Neural cell (in vitro differentiated cells): Measurements from ENCODE around the gene CDKL5. TPM values are rescaled to one million over a fixed set of nuclear protein-coding genes. Genes with fewer than 3 reads are reported as not detected.

Experiments used
- H2AFZ ChIP-seq: fragments of 200-600, 300-800 bp; sonication (generic), shearing (Covaris generic); 2 replicates; pipeline ENCODE4 v1.6.0; 2014; ENCODE audit warnings: low read depth, mild to moderate bottlenecking, antibody characterized with exemption, low read length, moderate library complexity
- H3F3A ChIP-seq: fragments of 200-600 bp; shearing (Covaris generic); 2 replicates; pipeline ENCODE4 v1.6.1; 2016; ENCODE audit warnings: mild to moderate bottlenecking, moderate library complexity, mixed read lengths, antibody characterized with exemption, low read length; ENCODE audit not compliant: insufficient read depth, poor library complexity, severe bottlenecking
- H3K27ac ChIP-seq: fragments of 200-600, 300-800 bp; sonication (generic), shearing (Covaris generic); 2 replicates; pipeline ENCODE4 v1.5.1; 2014; ENCODE audit warnings: mild to moderate bottlenecking, low read length, moderate library complexity
- H3K27me3 ChIP-seq: fragments of 300-800, 200-600 bp; sonication (generic), shearing (Covaris generic); 2 replicates; pipeline ENCODE4 v1.6.0; 2014; ENCODE audit warnings: mild to moderate bottlenecking, low read depth, low read length, moderate library complexity; ENCODE audit not compliant: insufficient read depth
- H3K36me3 ChIP-seq: fragments of 300-800, 200-600 bp; sonication (generic), shearing (Covaris generic); 2 replicates; pipeline ENCODE4 v1.5.1; 2014; ENCODE audit warnings: mild to moderate bottlenecking, antibody characterized with exemption, low read length, moderate library complexity; ENCODE audit not compliant: insufficient read depth
- H3K4me2 ChIP-seq: fragments of 300-800, 200-600 bp; sonication (generic), shearing (Covaris generic); 2 replicates; pipeline ENCODE4 v1.6.0; 2014; ENCODE audit warnings: mild to moderate bottlenecking, low read length
- H3K4me3 ChIP-seq: fragments of 300-800, 200-600 bp; sonication (generic), shearing (Covaris generic); 2 replicates; pipeline ENCODE4 v1.5.1; 2014; ENCODE audit warnings: mild to moderate bottlenecking, low read length, moderate library complexity
- H3K79me2 ChIP-seq: fragments of 200-600 bp; shearing (Covaris generic); replicated peaks from 2 replicates; pipeline ENCODE4 v1.6.0; 2014; ENCODE audit warnings: mild to moderate bottlenecking, low read length, moderate library complexity; ENCODE audit not compliant: insufficient read depth
- H3K9ac ChIP-seq: fragments of 300-800, 200-600 bp; sonication (generic), shearing (Covaris generic); 2 replicates; pipeline ENCODE4 v1.6.1; 2016; ENCODE audit warnings: mild to moderate bottlenecking, low read length, mixed read lengths
- H3K9me2 ChIP-seq: fragments of 200-600 bp; shearing (Covaris generic); 2 replicates; pipeline ENCODE4 v1.6.1; 2016; ENCODE audit warnings: mild to moderate bottlenecking, low read length, mixed read lengths; ENCODE audit not compliant: insufficient read depth
- H3K9me3 ChIP-seq: fragments of 200-600, 300-800 bp; sonication (generic), shearing (Covaris generic); 2 replicates; pipeline ENCODE4 v1.6.1; 2016; ENCODE audit warnings: mild to moderate bottlenecking, mixed run types, low read length, moderate library complexity, mixed read lengths
- H4K20me1 ChIP-seq: fragments of 200-600 bp; shearing (Covaris generic); 2 replicates; pipeline ENCODE4 v1.6.1; 2016; ENCODE audit warnings: mild to moderate bottlenecking, mixed run types; ENCODE audit not compliant: insufficient read depth
- CTCF ChIP-seq: fragments of 450-650 bp; IDR thresholded peaks from 2 replicates; pipeline ENCODE4 v1.5.1; 2014; ENCODE audit warnings: antibody characterized with exemption, mild to moderate bottlenecking, moderate library complexity; ENCODE audit not compliant: poor library complexity, severe bottlenecking
- EP300 ChIP-seq: fragments of 450-650 bp; conservative IDR thresholded peaks from 2 replicates; pipeline ENCODE4 v1.6.1; 2014; ENCODE audit warnings: antibody characterized with exemption, mild to moderate bottlenecking, moderate library complexity; ENCODE audit not compliant: poor library complexity, severe bottlenecking
- EZH2 ChIP-seq: fragments of 200-600, 300-800 bp; shearing (Covaris generic), sonication (generic); IDR thresholded peaks from 2 replicates; pipeline ENCODE4 v1.6.1; 2014; ENCODE audit warnings: antibody characterized with exemption, low read length, borderline replicate concordance, mild to moderate bottlenecking; ENCODE audit not compliant: insufficient read depth, poor library complexity, severe bottlenecking
- MXI1 ChIP-seq: fragments of 450-650 bp; conservative IDR thresholded peaks from 2 replicates; pipeline ENCODE4 v1.6.1; 2014; ENCODE audit warnings: antibody characterized with exemption, mild to moderate bottlenecking; ENCODE audit not compliant: poor library complexity, severe bottlenecking
- POLR2AphosphoS5 ChIP-seq: IDR thresholded peaks from 2 replicates; pipeline ENCODE4 v1.6.1; 2012
- RAD21 ChIP-seq: fragments of 450-650 bp; conservative IDR thresholded peaks from 2 replicates; pipeline ENCODE4 v1.6.1; 2014; ENCODE audit warnings: antibody characterized with exemption, mild to moderate bottlenecking, moderate library complexity
- REST ChIP-seq: IDR thresholded peaks from 2 replicates; pipeline ENCODE4 v1.6.1; 2012; ENCODE audit warnings: borderline replicate concordance
- SMC3 ChIP-seq: fragments of 450-650 bp; conservative IDR thresholded peaks from 2 replicates; pipeline ENCODE4 v1.6.1; 2014; ENCODE audit warnings: antibody characterized with exemption, mild to moderate bottlenecking, moderate library complexity; ENCODE audit not compliant: poor library complexity
- TAF1 ChIP-seq: IDR thresholded peaks from 2 replicates; pipeline ENCODE4 v1.6.1; 2012; ENCODE audit warnings: low read depth
- polyA plus RNA-seq: library from polyadenylated mRNA; depleted of rRNA; stranded (reverse); fragments of >200 nt; gene quantifications from 2 replicates; pipeline ENCODE4 v1.2.3, GENCODE V29; 2014

Gene CDKL5
- polyA plus RNA-seq, 1 donor from 2014 or later: 5.3 TPM

- Histone ChIP-seq H3K4me3 (no peak overlapping the region), H3K79me2 (no peaks in the 10 kb centered on the region)
These were observed 23.8 kb downstream of the CDKL5 start for GRCh38 chrX:18449236-18449635.

GRCh38 chrX:18455384-18455783 lies 30.0 kb downstream of the CDKL5 start:
- no peaks in the 10 kb centered on the region for H3K79me2 ChIP-seq

More at GRCh38 chrX:18449236-18449635, 23.8 kb downstream of the CDKL5 start:
- Histone ChIP-seq H4K20me1 (no peaks in the 10 kb centered on the region), H3K36me3 (no peaks in the 10 kb centered on the region), H3K9ac (no peak overlapping the region), H3K27ac (no peak overlapping the region), H3F3A (no peaks in the 10 kb centered on the region), H3K4me2 (no peak overlapping the region), H3K9me2 (no peaks in the 10 kb centered on the region), H2AFZ (no peak overlapping the region), H3K9me3 (no peaks in the 10 kb centered on the region), H3K27me3 (no peaks in the 10 kb centered on the region)
- TF ChIP-seq EZH2: no peak
- no peak for TF ChIP-seq MXI1
- no peak for TF ChIP-seq TAF1
- TF ChIP-seq SMC3: no peak
- no peak for TF ChIP-seq EP300
- TF ChIP-seq REST: no peak
- TF ChIP-seq POLR2AphosphoS5: no peak
- TF ChIP-seq RAD21: no peak
- no peak for TF ChIP-seq CTCF

More at GRCh38 chrX:18455384-18455783, 30.0 kb downstream of the CDKL5 start:
- Histone ChIP-seq H3F3A (no peaks in the 10 kb centered on the region), H2AFZ (no peak overlapping the region), H3K9ac (no peak overlapping the region), H3K27me3 (no peaks in the 10 kb centered on the region), H3K4me3 (no peak overlapping the region), H3K4me2 (no peak overlapping the region), H4K20me1 (no peaks in the 10 kb centered on the region), H3K27ac (no peak overlapping the region), H3K9me2 (no peaks in the 10 kb centered on the region), H3K9me3 (no peaks in the 10 kb centered on the region), H3K36me3 (no peaks in the 10 kb centered on the region)
- TF ChIP-seq EP300 (no peak), TAF1 (no peak), EZH2 (no peak), RAD21 (no peak), REST (no peak), POLR2AphosphoS5 (no peak)
